ENCODE data around the gene MTMR4.
A peak's percentile ranks its signal among the peaks of the same experiment; 100 is the strongest.
"Not testable (repeated sequence)": the region's sequence is repeated elsewhere in the genome, so short reads cannot be mapped to it uniquely, and the experiment has no call there.

Gene MTMR4

GRCh38 chr17:58487589-58488427 lies 26.6 kb downstream of the MTMR4 start, which contains the start of gene HSF5:
TSS of gene HSF5 (minus strand) at chr17:58488408. CDS start at chr17:58488274, 134 bp downstream.
- Mint-ChIP-seq H3K9me3 (no peaks in the 10 kb centered on the region), H3K4me1 (no peaks in the 10 kb centered on the region)

GRCh38 chr17:58484600-58484999 lies 29.8 kb downstream of the MTMR4 start:
- Mint-ChIP-seq H3K4me1 (no peaks in the 10 kb centered on the region), H3K36me3 (ENCODE audit: low read depth) (peaks cover 20% of the 10 kb centered on the region), H3K4me3 (no peak overlapping the region), H3K27me3 (ENCODE audit: low read depth) (no peaks in the 10 kb centered on the region), H3K9me3 (no peaks in the 10 kb centered on the region), H3K27ac (no peak overlapping the region)
- no peak for TF ChIP-seq CTCF (IDR thresholded peaks at IDR 0.05; ENCODE audit: unreplicated experiment in 3 of 3)

More at GRCh38 chr17:58487589-58488427, 26.6 kb downstream of the MTMR4 start, which contains the start of gene HSF5:
- H3K27me3 Mint-ChIP-seq (ENCODE audit: low read depth): no peaks in the 10 kb centered on the region
- no peak for TF ChIP-seq CTCF (IDR thresholded peaks at IDR 0.05; ENCODE audit: unreplicated experiment in 3 of 3)
- H3K36me3 Mint-ChIP-seq (ENCODE audit: low read depth): peaks cover 45% of the 10 kb centered on the region
- no peak within 1 kb of the TSS for H3K27ac Mint-ChIP-seq
- no peak within 1 kb of the TSS for H3K4me3 Mint-ChIP-seq

- not testable (repeated sequence) for H3K9me3 Mint-ChIP-seq; H3K36me3 Mint-ChIP-seq (ENCODE audit: low read depth); H3K27me3 Mint-ChIP-seq (ENCODE audit: low read depth); H3K27ac Mint-ChIP-seq; H3K4me1 Mint-ChIP-seq; H3K4me3 Mint-ChIP-seq
Observed at GRCh38 chr17:58481798-58482197, 32.6 kb downstream of the MTMR4 start.

- Mint-ChIP-seq H3K36me3 (ENCODE audit: low read depth) (no peaks in the 10 kb centered on the region), H3K9me3 (no peaks in the 10 kb centered on the region), H3K4me1 (no peaks in the 10 kb centered on the region), H3K4me3 (no peak overlapping the region), H3K27me3 (ENCODE audit: low read depth) (no peaks in the 10 kb centered on the region), H3K27ac (no peak overlapping the region)
- TF ChIP-seq CTCF (IDR thresholded peaks at IDR 0.05; ENCODE audit: unreplicated experiment in 3 of 3): no peak
Observed at GRCh38 chr17:58480090-58480489, 34.3 kb downstream of the MTMR4 start.

GRCh38 chr17:58476812-58477211 lies 37.6 kb downstream of the MTMR4 start:
- H3K27me3 Mint-ChIP-seq (ENCODE audit: low read depth): no peaks in the 10 kb centered on the region
- no peak for TF ChIP-seq CTCF (IDR thresholded peaks at IDR 0.05; ENCODE audit: unreplicated experiment in 3 of 3)
- H3K4me3 Mint-ChIP-seq: no peak overlapping the region
- H3K27ac Mint-ChIP-seq: no peak overlapping the region
- H3K9me3 Mint-ChIP-seq: no peaks in the 10 kb centered on the region
- no peaks in the 10 kb centered on the region for H3K4me1 Mint-ChIP-seq
- no peaks in the 10 kb centered on the region for H3K36me3 Mint-ChIP-seq (ENCODE audit: low read depth)

- Mint-ChIP-seq H3K4me1 (no peaks in the 10 kb centered on the region), H3K4me3 (no peak overlapping the region), H3K9me3 (no peaks in the 10 kb centered on the region), H3K27ac (peak overlapping the region in 1 of 3 experiments; percentile 33), H3K27me3 (ENCODE audit: low read depth) (peaks cover under 1% of the 10 kb centered on the region), H3K36me3 (ENCODE audit: low read depth) (no peaks in the 10 kb centered on the region)
- no peak for TF ChIP-seq CTCF (IDR thresholded peaks at IDR 0.05; ENCODE audit: unreplicated experiment in 3 of 3)
Observed at GRCh38 chr17:58475985-58476384, 38.5 kb downstream of the MTMR4 start.

Data from nephron (organoid).